Ovary (tissue), 9 donors: Measurements from ENCODE around the gene KLHL2. TPM values are rescaled to one million over a fixed set of nuclear protein-coding genes. Genes with fewer than 3 reads are reported as not detected.
"Not testable (repeated sequence)": the region's sequence is repeated elsewhere in the genome, so short reads cannot be mapped to it uniquely, and the experiment has no call there.

Experiments used
- DNase-seq, 5 donors: peaks; one replicate each; pipeline ENCODE4 v3.0.0-alpha.2; 2019 to 2020
- H3K27ac ChIP-seq, 2 donors: fragments of 200-600 bp; one replicate each; pipeline versions ENCODE4 v1.5.1 to v1.8.0; 2019 to 2022
- H3K27me3 ChIP-seq: fragments of 200-600 bp; one replicate; pipeline ENCODE4 v1.8.0; 2022
- H3K36me3 ChIP-seq: fragments of 200-600 bp; sonication (generic); one replicate; pipeline ENCODE4 v1.5.1; 2019
- H3K4me1 ChIP-seq: one replicate; pipeline ENCODE4 v1.8.1; 2013; ENCODE audit warnings: mild to moderate bottlenecking, moderate library complexity; ENCODE audit not compliant: insufficient read depth
- H3K4me3 ChIP-seq: fragments of 200-600 bp; sonication (generic); one replicate; pipeline ENCODE4 v1.5.1; 2017
- H3K9me3 ChIP-seq, 2 donors: fragments of 200-600 bp in 1 of 2; sonication (generic) in 1 of 2; one replicate each; pipeline versions ENCODE4 v1.5.1 to v1.8.1; 2013 to 2019; ENCODE audit warnings: mild to moderate bottlenecking in 1 of 2, moderate library complexity in 1 of 2
- EP300 ChIP-seq: sonication (generic); formaldehyde crosslinking; IDR thresholded peaks from one replicate; pipeline ENCODE4 v1.6.1; 2017; ENCODE audit warnings: antibody characterized with exemption
- POLR2A ChIP-seq: fragments of 450-650 bp; IDR thresholded peaks from one replicate; pipeline ENCODE4 v1.6.1; 2017; ENCODE audit warnings: antibody characterized with exemption, mild to moderate bottlenecking, moderate library complexity
- WGBS, 3 donors: extraction: QIAGEN DNeasy Blood & Tissue Kit in 1 of 3; methylation state at CpG; one replicate each; pipeline versions ENCODE4 v1.1.5 to v1.1.7; 2013 to 2017; 5-methylcytosine and 5-hydroxymethylcytosine counted together
- intact Hi-C, 4 donors: fragments of 100-400 bp; cut with DNase I; formaldehyde crosslinking; loops; one replicate each; pipeline versions ENCODE4 v1.11.0 to v1.15.1; 2022 to 2023
- polyA plus RNA-seq, 2 donors: library from polyadenylated mRNA; stranded (reverse); fragments of 200-250 nt in 1 of 2; fragments of 350-450 nt in 1 of 2; fragmentation: Illumina TruSeq in 1 of 2; extraction: RNeasy Lipid Tissue Mini Kit (QIAGEN cat#74804) in 1 of 2; gene quantifications; one replicate each; pipeline ENCODE4 v1.2.3, GENCODE V29; 2013 to 2014
- total RNA-seq, 7 donors: library from RNA; depleted of rRNA in 2 of 7; stranded (reverse); fragments of >200 nt in 2 of 7; fragmentation: NEBNext Ultra II Directional in 3 of 7; extraction: Animal tissue kit (Norgen Biotek cat#: 25700) in 3 of 7; gene quantifications; one replicate each; pipeline versions ENCODE4 v1.1.0 to v1.2.4, GENCODE V29; 2016 to 2023
- TF ChIP-seq, protein P1 (sequence below), 3 donors: fragments of 450-650 bp in 2 of 3; fragments of 200-600 bp in 1 of 3; IDR thresholded peaks; one replicate each; pipeline versions ENCODE4 v1.5.1 to v1.8.0; 2016 to 2022; ENCODE audit warnings: antibody characterized with exemption in 3 of 3, mild to moderate bottlenecking in 1 of 3
- donor health status: DM: no; HTN: no; CAD: no; lungs with moderate emphysema.
- donor health status: DM: no; HTN: no; CAD: no.
- donor health status: Bipolar disorder and iron deficiency.
- donor health status: DM: yes; HTN: yes; CAD: no.
- donor health status: DM: no; HTN: no; CAD: no.
- donor health status: DM: yes; HTN: yes; CAD: no.

The KLHL2 gene
- total and polyA plus RNA-seq, 9 donors: 7.2 to 19.3 (median 11.4) TPM

DNA sequence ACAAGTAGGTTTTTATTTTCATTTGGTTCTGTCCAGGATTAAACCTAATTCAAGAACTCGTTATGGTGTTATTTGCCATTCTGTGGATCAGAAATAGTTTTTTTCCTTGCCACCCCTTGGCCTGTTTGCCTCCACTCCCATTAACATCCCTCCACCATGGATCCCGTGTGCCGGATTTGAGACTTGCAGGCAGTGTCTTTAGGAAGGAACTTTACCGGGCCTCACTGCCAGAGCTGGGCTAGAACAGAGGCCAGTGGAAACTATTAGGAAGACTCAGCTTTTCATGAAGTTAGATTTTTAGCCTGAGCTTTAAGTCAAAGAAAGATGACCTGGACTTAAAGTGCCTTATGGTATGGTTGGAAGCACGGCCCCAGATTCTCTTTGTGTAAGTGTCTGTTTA is 2.4 kb downstream of the KLHL2 start:
- 94 to 98% (median 95%) methylated on average over 5 of the region's 5 CpGs for WGBS, 3 donors
- DNase-seq: no peak

DNA sequence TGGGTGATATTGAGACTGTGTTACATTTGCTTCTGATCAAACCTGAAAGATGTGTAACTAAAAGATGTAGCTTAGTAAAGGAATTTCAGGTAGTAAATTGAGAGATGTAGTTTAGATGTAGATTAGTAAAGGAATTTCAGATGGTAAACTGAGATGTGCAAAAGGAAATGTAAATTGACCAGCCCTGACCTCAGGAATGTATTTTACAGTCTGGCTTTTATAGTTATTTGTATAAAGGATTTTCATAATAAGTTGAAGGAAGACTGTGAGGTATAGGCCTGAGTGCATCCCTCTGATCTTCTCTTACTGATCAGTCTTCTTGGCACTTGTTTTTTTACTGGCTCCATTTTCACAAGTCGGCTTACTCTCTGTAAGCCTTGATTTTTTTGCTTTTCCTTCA is 3.2 kb downstream of the KLHL2 start:
- intact Hi-C loops: no loop called here
- H3K4me3 ChIP-seq: no peak overlapping the region
- WGBS, 3 donors: 79 to 90% (median 89%) methylated on average over 1 of the region's 1 CpG
- TF ChIP-seq, protein P1, sequence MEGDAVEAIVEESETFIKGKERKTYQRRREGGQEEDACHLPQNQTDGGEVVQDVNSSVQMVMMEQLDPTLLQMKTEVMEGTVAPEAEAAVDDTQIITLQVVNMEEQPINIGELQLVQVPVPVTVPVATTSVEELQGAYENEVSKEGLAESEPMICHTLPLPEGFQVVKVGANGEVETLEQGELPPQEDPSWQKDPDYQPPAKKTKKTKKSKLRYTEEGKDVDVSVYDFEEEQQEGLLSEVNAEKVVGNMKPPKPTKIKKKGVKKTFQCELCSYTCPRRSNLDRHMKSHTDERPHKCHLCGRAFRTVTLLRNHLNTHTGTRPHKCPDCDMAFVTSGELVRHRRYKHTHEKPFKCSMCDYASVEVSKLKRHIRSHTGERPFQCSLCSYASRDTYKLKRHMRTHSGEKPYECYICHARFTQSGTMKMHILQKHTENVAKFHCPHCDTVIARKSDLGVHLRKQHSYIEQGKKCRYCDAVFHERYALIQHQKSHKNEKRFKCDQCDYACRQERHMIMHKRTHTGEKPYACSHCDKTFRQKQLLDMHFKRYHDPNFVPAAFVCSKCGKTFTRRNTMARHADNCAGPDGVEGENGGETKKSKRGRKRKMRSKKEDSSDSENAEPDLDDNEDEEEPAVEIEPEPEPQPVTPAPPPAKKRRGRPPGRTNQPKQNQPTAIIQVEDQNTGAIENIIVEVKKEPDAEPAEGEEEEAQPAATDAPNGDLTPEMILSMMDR (IDR thresholded peaks at IDR 0.05): no peak
- TF ChIP-seq EP300: no peak
- TF ChIP-seq POLR2A: no peak
- no peaks in the 10 kb centered on the region for H3K9me3 ChIP-seq
- no peak for DNase-seq
- H3K36me3 ChIP-seq: no peaks in the 10 kb centered on the region
- H3K4me1 ChIP-seq: peaks cover 4% of the 10 kb centered on the region
- H3K27ac ChIP-seq: no peak overlapping the region
- H3K27me3 ChIP-seq: no peaks in the 10 kb centered on the region

More for the DNA sequence above, 2.4 kb downstream of the KLHL2 start:
- no peaks in the 10 kb centered on the region for H3K27me3 ChIP-seq
- peaks cover 4% of the 10 kb centered on the region for H3K4me1 ChIP-seq
- no peak overlapping the region for H3K4me3 ChIP-seq
- TF ChIP-seq, protein P1 (IDR thresholded peaks at IDR 0.05): no peak
- TF ChIP-seq POLR2A (no peak), EP300 (no peak)
- H3K9me3 ChIP-seq: no peaks in the 10 kb centered on the region
- no peak overlapping the region for H3K27ac ChIP-seq
- H3K36me3 ChIP-seq: no peaks in the 10 kb centered on the region
- intact Hi-C loops: loop anchor here in 1 of 4 donors (5.0 kb wide), 1 partner anchor 77 kb away; no protein-coding TSS in a partner anchor

DNA sequence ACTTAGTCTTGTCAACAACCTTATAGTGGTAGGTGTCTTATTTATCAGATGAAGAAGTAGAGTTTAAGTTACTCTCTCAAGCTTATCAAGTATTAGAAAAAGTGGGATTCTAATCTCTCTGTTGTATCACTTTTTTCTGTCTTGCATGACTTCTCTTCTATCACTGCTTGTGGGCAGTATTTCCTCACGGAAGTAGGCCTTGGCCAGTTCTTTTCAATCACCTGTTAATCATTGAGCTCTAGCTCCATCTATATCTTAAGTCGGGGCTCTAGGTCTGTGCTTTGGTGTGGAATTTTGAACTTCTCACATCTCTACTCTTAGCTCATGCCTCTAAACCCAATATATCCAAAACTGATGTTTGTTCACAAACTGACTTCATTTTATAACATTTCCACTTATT is 5.3 kb downstream of the KLHL2 start:
- WGBS, 3 donors: 86 to 94% (median 89%) methylated on average over 2 of the region's 2 CpGs
- DNase-seq, H3K27ac ChIP-seq, intact Hi-C loops, H3K4me1 ChIP-seq, H3K27me3 ChIP-seq, H3K4me3 ChIP-seq, H3K36me3 ChIP-seq, H3K9me3 ChIP-seq: not testable (repeated sequence)

DNA sequence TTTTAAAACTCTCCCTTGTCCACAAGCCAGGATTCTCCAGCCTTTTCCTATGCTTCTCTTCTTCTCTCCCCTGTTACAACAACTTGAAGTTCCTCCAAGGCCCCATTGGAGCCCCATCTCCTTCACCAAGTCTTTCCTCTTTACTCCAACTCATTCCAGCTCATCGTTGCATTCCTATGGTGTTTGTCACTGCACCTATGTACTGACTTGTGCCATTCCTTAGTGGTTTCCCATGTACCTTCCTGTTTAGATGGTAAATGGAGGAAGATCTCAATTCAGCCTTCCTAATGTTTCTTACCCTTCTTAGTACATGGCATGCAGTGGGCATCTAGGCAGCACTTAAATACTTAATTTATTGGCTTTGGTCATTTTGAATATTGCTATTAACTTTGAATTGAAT is 6.0 kb downstream of the KLHL2 start:
- DNase-seq, H3K27ac ChIP-seq, intact Hi-C loops, H3K4me3 ChIP-seq, H3K9me3 ChIP-seq, H3K27me3 ChIP-seq, H3K4me1 ChIP-seq, H3K36me3 ChIP-seq: not testable (repeated sequence)
- WGBS, 3 donors: 93 to 97% (median 97%) methylated on average over 1 of the region's 1 CpG

DNA sequence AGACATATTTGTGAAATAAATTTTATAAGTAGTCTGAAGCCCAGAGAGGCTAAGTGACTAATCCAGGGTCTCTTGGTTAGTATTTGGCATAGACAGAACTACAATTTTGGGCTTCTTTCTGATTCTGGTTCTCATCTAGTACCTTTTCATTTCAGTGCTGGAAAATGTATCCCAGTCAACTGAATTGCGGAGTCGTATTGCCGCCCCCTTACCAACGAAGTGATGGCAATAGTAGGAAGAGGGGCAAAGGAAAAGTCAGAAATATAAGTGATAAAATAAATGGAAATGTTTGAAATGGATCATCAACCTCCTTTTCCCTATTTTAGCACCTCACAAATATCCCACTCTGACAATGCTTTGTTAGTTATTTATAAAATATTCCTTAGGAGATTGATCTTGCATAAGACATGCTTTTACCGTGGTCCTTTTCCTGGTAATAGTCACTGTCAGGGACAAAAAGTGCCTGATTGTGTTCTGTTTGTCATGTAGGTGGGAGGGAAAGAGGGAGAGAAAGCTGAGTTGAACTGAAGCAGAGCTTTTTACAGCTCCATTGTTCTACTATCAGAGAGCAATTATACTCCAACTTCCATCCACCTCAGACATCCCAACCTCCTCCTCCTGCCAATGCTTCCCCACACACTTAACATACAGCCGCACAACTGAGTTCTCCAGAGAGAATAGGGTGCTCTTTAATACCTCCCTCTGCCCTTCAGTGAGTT is 6.8 kb downstream of the KLHL2 start:
- H3K27me3 ChIP-seq, intact Hi-C loops, H3K4me3 ChIP-seq, DNase-seq, H3K27ac ChIP-seq, H3K4me1 ChIP-seq, H3K9me3 ChIP-seq, H3K36me3 ChIP-seq: not testable (repeated sequence)
- WGBS, 3 donors: 90 to 92% (median 91%) methylated on average over 6 of the region's 6 CpGs

DNA sequence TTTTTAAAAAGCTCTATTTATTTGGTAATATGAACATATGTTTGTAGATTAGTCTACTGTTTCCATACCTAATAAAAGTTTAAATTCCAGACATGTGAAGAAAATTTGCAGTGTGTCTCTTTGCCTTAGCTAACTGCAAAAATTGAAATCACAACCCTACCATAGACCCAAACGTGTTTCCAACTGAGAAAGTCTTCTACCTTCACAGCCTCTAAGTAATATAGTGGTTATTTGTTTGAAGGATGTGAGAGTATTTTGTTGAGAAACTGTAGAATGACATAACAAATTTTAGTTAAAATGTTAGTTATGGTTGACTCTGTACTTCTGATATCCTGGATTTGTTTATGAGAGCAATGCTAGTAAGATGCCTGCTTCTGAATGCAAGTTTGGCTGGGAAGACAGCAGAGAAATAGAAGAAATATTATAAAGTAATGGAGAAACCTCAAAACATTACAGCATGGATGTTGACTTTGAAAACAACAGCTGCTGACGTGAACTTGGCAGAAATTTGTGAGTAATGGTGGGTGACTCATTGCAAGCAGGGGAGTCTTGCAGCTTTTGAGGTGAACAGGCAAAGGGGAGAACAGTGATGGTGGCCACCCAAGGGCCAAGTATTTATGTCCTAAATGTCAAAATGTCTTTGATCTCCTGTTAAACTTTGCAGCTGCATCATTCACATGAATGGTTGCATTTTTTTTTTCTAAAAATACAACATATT is 7.8 kb downstream of the KLHL2 start:
- H3K27ac ChIP-seq, H3K4me1 ChIP-seq, H3K27me3 ChIP-seq, H3K36me3 ChIP-seq, H3K4me3 ChIP-seq, intact Hi-C loops, H3K9me3 ChIP-seq: not testable (repeated sequence)
- WGBS, 3 donors: 35 to 39% (median 35%) methylated on average over 2 of the region's 2 CpGs
- peak in 4 of 5 donors; percentile 45 to 76 (median 49) for DNase-seq

DNA sequence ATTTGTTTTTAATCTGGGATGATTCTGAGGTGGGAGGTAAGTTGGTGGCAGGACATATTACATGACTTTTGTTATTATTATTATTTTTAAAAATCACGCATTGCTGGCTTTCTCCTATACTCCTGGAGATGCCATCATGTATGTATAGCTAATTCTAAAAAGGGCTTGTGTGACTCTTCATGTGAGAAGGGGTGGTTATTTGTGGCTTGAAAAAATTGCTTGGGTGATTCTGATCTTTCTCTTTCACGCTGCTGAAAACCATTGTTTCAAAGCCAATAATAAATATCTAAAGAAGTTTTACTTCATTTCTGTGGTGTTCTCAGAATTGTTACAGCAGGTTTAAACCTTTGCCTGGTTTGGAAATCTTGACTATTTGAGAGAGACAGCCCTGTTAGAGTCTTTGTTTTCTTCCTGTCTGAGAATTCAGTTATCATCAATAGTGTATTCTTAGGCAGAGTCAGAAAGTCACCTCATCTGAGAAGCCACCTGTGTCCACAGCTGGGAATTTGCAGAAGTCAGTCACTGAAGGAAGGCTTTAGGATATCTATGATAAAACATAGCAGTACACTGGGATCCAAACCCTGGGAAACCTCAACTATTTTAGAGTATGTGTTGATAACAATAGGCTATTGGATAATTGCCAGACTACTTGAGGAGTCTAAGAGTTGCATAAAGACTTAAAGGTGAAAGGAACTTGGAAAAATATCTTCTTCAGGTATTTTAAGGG is 8.6 kb downstream of the KLHL2 start:
- DNase-seq, H3K4me3 ChIP-seq, H3K36me3 ChIP-seq, H3K4me1 ChIP-seq, H3K27ac ChIP-seq, H3K27me3 ChIP-seq, H3K9me3 ChIP-seq, intact Hi-C loops: not testable (repeated sequence)
- 21 to 28% (median 27%) methylated on average over 2 of the region's 2 CpGs for WGBS, 3 donors
